K562 (cell line): ENCODE data around the gene SEMA3G. TPM values are rescaled to one million over a fixed set of nuclear protein-coding genes. Genes with fewer than 3 reads are reported as not detected.

Source experiments
- ATAC-seq: fragments of 200-7000 bp; cut with Tn5 transposase; 3 replicates; pipeline ENCODE4 v1.9.1; 2020; ENCODE audit warnings: moderate library complexity
- BruUV-seq: library from RNA; stranded (reverse); fragments of 400-500 nt; replicated peaks from 2 replicates; lab custom pipeline; 2021; lab: Mats Ljungman, UMichigan
- CTCF ChIA-PET: fragments of 300-600 bp; formaldehyde crosslinking; extraction: SDS; loops from one replicate; lab custom pipeline; 2021; ENCODE audit warnings: low intra/inter-chr PET ratio; lab: Yijun Ruan, JAX
- POLR2A ChIA-PET: fragments of 300-600, 350-650 bp; sonication (Branson Sonifier 250); formaldehyde crosslinking; extraction: SDS; loops from one replicate; lab custom pipeline; 2021; ENCODE audit warnings: antibody characterized with exemption, inconsistent platforms; lab: Yijun Ruan, JAX
- DNase-seq, 4 experiments: peaks; one replicate each; pipeline versions ENCODE4 v3.0.0 to v3.0.0-alpha.2; 2011 to 2018; ENCODE audit warnings: low spot score in 3 of 4, mixed read lengths in 3 of 4; ENCODE audit errors: extremely low read depth in 1 of 4
- FAIRE-seq: peaks from 2 replicates; lab custom pipeline; 2011; peaks lifted over from hg19 to GRCh38; lab: Jason Lieb, UNC
- H2AFZ ChIP-seq: 2 replicates; pipeline ENCODE4 v1.6.0; 2011; ENCODE audit warnings: low read depth, low read length, control low read depth, inconsistent platforms
- H3K27ac ChIP-seq: fragments of 200-600 bp; 3 replicates; pipeline ENCODE4 v1.8.0; 2011; ENCODE audit warnings: low read depth, mild to moderate bottlenecking, control low read depth, inconsistent platforms, low read length, moderate library complexity, mixed read lengths; ENCODE audit errors: extremely low read depth
- H3K27me3 ChIP-seq, 2 experiments: fragments of 300-600 bp in 1 of 2; 2 replicates in 1 of 2; 3 replicates in 1 of 2; pipeline versions ENCODE4 v1.6.0 to v1.8.0; 2011; ENCODE audit warnings: inconsistent platforms in 2 of 2, low read length in 2 of 2, mild to moderate bottlenecking in 1 of 2, mixed read lengths in 1 of 2, moderate library complexity in 1 of 2; ENCODE audit not compliant: control insufficient read depth in 2 of 2, insufficient read depth in 2 of 2
- H3K36me3 ChIP-seq: fragments of 300-600 bp; 3 replicates; pipeline ENCODE4 v1.8.0; 2011; ENCODE audit warnings: mild to moderate bottlenecking, low read length, inconsistent platforms; ENCODE audit not compliant: control insufficient read depth, insufficient read depth
- H3K4me1 ChIP-seq, 2 experiments: fragments of 200-600 bp in 1 of 2; replicated peaks in 1 of 2; 2 replicates in 1 of 2; 3 replicates in 1 of 2; pipeline versions ENCODE4 v1.5.1 to v1.8.0; 2011; ENCODE audit warnings: inconsistent platforms in 2 of 2, low read length in 2 of 2, mild to moderate bottlenecking in 1 of 2, mixed read lengths in 1 of 2, moderate library complexity in 1 of 2; ENCODE audit not compliant: control insufficient read depth in 2 of 2, insufficient read depth in 2 of 2
- H3K4me2 ChIP-seq: 2 replicates; pipeline ENCODE4 v1.6.1; 2011; ENCODE audit warnings: low read length, control low read depth, inconsistent platforms, mixed read lengths; ENCODE audit not compliant: insufficient read depth
- H3K4me3 ChIP-seq: fragments of 200-600 bp; sonication (generic), shearing (Covaris generic); 2 replicates; pipeline ENCODE4 v1.5.1; 2016; ENCODE audit warnings: control low read depth, inconsistent platforms
- H3K79me2 ChIP-seq: fragments of 200-600 bp; 3 replicates; pipeline ENCODE4 v1.8.0; 2011; ENCODE audit warnings: low read length, inconsistent platforms; ENCODE audit not compliant: control insufficient read depth, insufficient read depth
- H3K9ac ChIP-seq, 2 experiments: 2 replicates each; pipeline versions ENCODE4 v1.6.0 to v1.6.1; 2011; ENCODE audit warnings: low read depth in 2 of 2, low read length in 2 of 2, control low read depth in 1 of 2, inconsistent platforms in 1 of 2, mild to moderate bottlenecking in 1 of 2, mixed read lengths in 1 of 2; ENCODE audit not compliant: insufficient read depth in 1 of 2
- H3K9me1 ChIP-seq: one replicate; pipeline ENCODE4 v1.6.0; 2011; ENCODE audit warnings: inconsistent platforms, mild to moderate bottlenecking, low read length, moderate library complexity; ENCODE audit not compliant: control insufficient read depth, insufficient read depth
- H3K9me3 ChIP-seq: replicated peaks from 2 replicates; pipeline ENCODE4 v1.5.1; 2011; ENCODE audit warnings: low read depth, low read length, inconsistent platforms; ENCODE audit not compliant: control insufficient read depth, insufficient read depth
- H4K20me1 ChIP-seq: replicated peaks from 2 replicates; pipeline ENCODE4 v1.6.1; 2011; ENCODE audit warnings: low read length, inconsistent platforms, mixed read lengths; ENCODE audit not compliant: control insufficient read depth, insufficient read depth
- HMGXB4 ChIP-seq: sonication (generic); formaldehyde crosslinking; IDR thresholded peaks from 2 replicates; pipeline ENCODE4 v1.8.1; 2023; ENCODE audit warnings: mild to moderate bottlenecking, missing genetic modification reagents
- WGBS: fragments of 100-300 bp; shearing (Covaris generic); methylation state at CpG from one replicate; pipeline ENCODE4 v1.1.6; 2016; ENCODE audit warnings: low coverage, mixed read lengths; ENCODE audit not compliant: insufficient coverage; ENCODE audit errors: missing lambda C conversion rate; 5-methylcytosine and 5-hydroxymethylcytosine counted together
- in situ Hi-C: fragments of 300-500 bp; cut with MboI; formaldehyde crosslinking; loops from 4 replicates; pipeline ENCODE4 v1.15.0; 2018; ENCODE audit warnings: inconsistent platforms, mixed read lengths
- intact Hi-C: fragments of 100-400 bp; cut with micrococcal nuclease; formaldehyde crosslinking; loops from 2 replicates; pipeline ENCODE4 v1.14.2; 2022
- polyA plus RNA-seq, 8 experiments: library from polyadenylated mRNA; depleted of rRNA in 4 of 8; stranded (reverse) in 5 of 8; unstranded in 3 of 8; fragments of >200 nt; fragmentation: Nextera tagmentation in 2 of 8; fragmentation: Illumina TruSeq in 1 of 8; extraction: Ambion mirVana in 2 of 8; extraction: Trizol in 1 of 8; gene quantifications; 2 replicates each; pipeline versions ENCODE4 v1.2.1 to v1.2.3, GENCODE V29; 2011 to 2014; ENCODE audit warnings: inconsistent platforms in 1 of 8, missing spikeins in 1 of 8
- total RNA-seq, 7 experiments: library from RNA; depleted of rRNA in 6 of 7; stranded (reverse); fragments of >200 nt in 6 of 7; fragmentation: Illumina TruSeq in 2 of 7; extraction: Trizol in 2 of 7; gene quantifications; 2 replicates each; pipeline versions ENCODE4 v1.2.1 to v1.2.3, GENCODE V29; 2011 to 2021; ENCODE audit warnings: low replicate concordance in 1 of 7

SEMA3G gene
- total and polyA plus RNA-seq, 9 of the 15 experiments (the other 6 are each of a cell fraction or from before 2014, with no cell fraction given): 0.04 to 0.07 (median 0.05) TPM; not detected in 6

DNA sequence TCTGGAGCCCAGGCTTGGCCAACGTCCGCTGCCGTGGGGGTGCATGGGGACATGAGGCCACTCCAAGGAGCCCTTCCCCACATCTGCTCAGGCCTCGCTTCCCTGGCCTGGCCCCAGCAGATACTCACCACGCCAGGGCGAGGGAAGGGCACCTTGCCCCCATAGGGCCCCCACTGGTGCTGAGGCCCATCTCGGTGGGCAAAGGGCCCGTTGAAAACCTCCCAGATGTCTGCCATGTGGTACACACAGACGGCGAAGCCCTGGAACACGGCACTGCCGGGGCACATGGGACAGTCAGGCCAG is 4.7 kb downstream of the SEMA3G start:
- H3K4me2 ChIP-seq: no peak overlapping the region
- H2AFZ ChIP-seq: no peak overlapping the region
- H3K27me3 ChIP-seq: peaks cover 0 to 4% of the 10 kb centered on the region in 2 experiments; a peak in 1 of 5 replicates
- H3K9me1 ChIP-seq: no peaks in the 10 kb centered on the region
- H3K79me2 ChIP-seq: no peaks in the 10 kb centered on the region
- no peaks in the 10 kb centered on the region for H4K20me1 ChIP-seq
- H3K9ac ChIP-seq: no peak overlapping the region; a peak in 1 of 4 replicates
- no peak overlapping the region for H3K4me3 ChIP-seq
- H3K4me1 ChIP-seq: peaks cover 0 to 35% of the 10 kb centered on the region in 2 experiments; a peak in 2 of 5 replicates
- BruUV-seq: no TSS peak
- in situ Hi-C loops: loop anchor here (10.0 kb wide), 1 partner anchor 145 kb away; no protein-coding TSS in a partner anchor
- TF ChIP-seq HMGXB4 (CRISPR knock-in tag): no peak
- no peak for DNase-seq
- no peak for ATAC-seq
- POLR2A ChIA-PET: interaction anchor here (0.6 kb wide), 1 partner anchor 15 kb away, joined by 3 read pairs; no protein-coding TSS in a partner anchor
- WGBS: 13% methylated on average over 5 of the region's 12 CpGs
- H3K36me3 ChIP-seq: no peaks in the 10 kb centered on the region
- FAIRE-seq: no peak
- no peaks in the 10 kb centered on the region for H3K9me3 ChIP-seq
- no peak overlapping the region for H3K27ac ChIP-seq
- CTCF ChIA-PET: no interaction called here
- intact Hi-C loops: no loop called here
